HepG2 (cell line): Measurements from ENCODE around the gene ADGRG4.

ENCODE experiments used
- ARID5B ChIP-seq: IDR thresholded peaks from 2 replicates; pipeline ENCODE4 v1.4.0; 2020; ENCODE audit warnings: mild to moderate bottlenecking, missing genetic modification reagents
- CEBPZ ChIP-seq: IDR thresholded peaks from 2 replicates; pipeline ENCODE4 v1.6.1; 2012; ENCODE audit warnings: low read length, improper control_type of control experiment
- EP300 ChIP-seq, 3 experiments: sonication (generic) in 1 of 3; formaldehyde crosslinking in 1 of 3; IDR thresholded peaks; 2 replicates each; pipeline versions ENCODE4 v1.5.1 to v1.6.1; 2011 to 2020; ENCODE audit warnings: low read depth in 2 of 3, low read length in 2 of 3, borderline replicate concordance in 1 of 3, improper control_type of control experiment in 1 of 3, mild to moderate bottlenecking in 1 of 3, missing genetic modification reagents in 1 of 3, moderate library complexity in 1 of 3
- HOXA7 ChIP-seq: sonication (generic); formaldehyde crosslinking; IDR thresholded peaks from 2 replicates; pipeline ENCODE4 v1.8.1; 2022; ENCODE audit warnings: mild to moderate bottlenecking, missing genetic modification reagents, moderate library complexity
- POLR2A ChIP-seq, 2 experiments: IDR thresholded peaks; 2 replicates each; pipeline ENCODE4 v1.6.1; 2011; ENCODE audit warnings: low read depth in 2 of 2, low read length in 2 of 2, mild to moderate bottlenecking in 1 of 2, moderate library complexity in 1 of 2; ENCODE audit not compliant: insufficient read depth in 1 of 2
- RBFOX2 ChIP-seq: fragments of 200-400 bp; formaldehyde crosslinking; IDR thresholded peaks from 2 replicates; pipeline ENCODE4 v1.6.1; 2017; ENCODE audit warnings: low read depth, mild to moderate bottlenecking, low read length
- ZNF317 ChIP-seq: sonication (generic); formaldehyde crosslinking; IDR thresholded peaks from 2 replicates; pipeline ENCODE4 v1.5.0; 2020; ENCODE audit warnings: mild to moderate bottlenecking, missing genetic modification reagents
- ZNF687 ChIP-seq: sonication (generic); formaldehyde crosslinking; IDR thresholded peaks from 2 replicates; pipeline ENCODE4 v1.5.1; 2020; ENCODE audit warnings: mild to moderate bottlenecking, missing genetic modification reagents, moderate library complexity
- ZNF776 ChIP-seq: sonication (generic); formaldehyde crosslinking; IDR thresholded peaks from 2 replicates; pipeline ENCODE4 v1.4.0; 2020; ENCODE audit warnings: mild to moderate bottlenecking, missing genetic modification reagents
- TF ChIP-seq, protein P1 (sequence below): sonication (generic); formaldehyde crosslinking; IDR thresholded peaks from 2 replicates; pipeline ENCODE4 v1.5.0; 2020; ENCODE audit warnings: mild to moderate bottlenecking, missing genetic modification reagents, moderate library complexity
- TF ChIP-seq, protein P2 (sequence below): sonication (generic); formaldehyde crosslinking; IDR thresholded peaks from one replicate; pipeline ENCODE4 v1.5.1; 2020; ENCODE audit warnings: mild to moderate bottlenecking, missing genetic modification reagents; ENCODE audit errors: not compliant biosample characterization

GRCh38 chrX:136446208-136446607, 145.4 kb downstream of the ADGRG4 start:
- TF ChIP-seq, protein P1, sequence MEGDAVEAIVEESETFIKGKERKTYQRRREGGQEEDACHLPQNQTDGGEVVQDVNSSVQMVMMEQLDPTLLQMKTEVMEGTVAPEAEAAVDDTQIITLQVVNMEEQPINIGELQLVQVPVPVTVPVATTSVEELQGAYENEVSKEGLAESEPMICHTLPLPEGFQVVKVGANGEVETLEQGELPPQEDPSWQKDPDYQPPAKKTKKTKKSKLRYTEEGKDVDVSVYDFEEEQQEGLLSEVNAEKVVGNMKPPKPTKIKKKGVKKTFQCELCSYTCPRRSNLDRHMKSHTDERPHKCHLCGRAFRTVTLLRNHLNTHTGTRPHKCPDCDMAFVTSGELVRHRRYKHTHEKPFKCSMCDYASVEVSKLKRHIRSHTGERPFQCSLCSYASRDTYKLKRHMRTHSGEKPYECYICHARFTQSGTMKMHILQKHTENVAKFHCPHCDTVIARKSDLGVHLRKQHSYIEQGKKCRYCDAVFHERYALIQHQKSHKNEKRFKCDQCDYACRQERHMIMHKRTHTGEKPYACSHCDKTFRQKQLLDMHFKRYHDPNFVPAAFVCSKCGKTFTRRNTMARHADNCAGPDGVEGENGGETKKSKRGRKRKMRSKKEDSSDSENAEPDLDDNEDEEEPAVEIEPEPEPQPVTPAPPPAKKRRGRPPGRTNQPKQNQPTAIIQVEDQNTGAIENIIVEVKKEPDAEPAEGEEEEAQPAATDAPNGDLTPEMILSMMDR = no peak
- TF ChIP-seq ARID5B (CRISPR knock-in tag) (no peak), EP300 (IDR thresholded peaks at IDR 0.05; ENCODE audit: low read depth in 2 of 2, low read length in 2 of 2) (no peak), EP300 (CRISPR knock-in tag; IDR thresholded peaks at IDR 0.05; ENCODE audit: borderline replicate concordance) (no peak), ZNF687 (CRISPR knock-in tag) (no peak), ZNF776 (CRISPR knock-in tag) (no peak), RBFOX2 (no peak), ZNF317 (no peak), CEBPZ (no peak), POLR2A (IDR thresholded peaks at IDR 0.05; ENCODE audit: insufficient read depth in 1 of 2, low read depth in 2 of 2, low read length in 2 of 2) (no peak), HOXA7 (CRISPR knock-in tag) (no peak)
- TF ChIP-seq, protein P2, sequence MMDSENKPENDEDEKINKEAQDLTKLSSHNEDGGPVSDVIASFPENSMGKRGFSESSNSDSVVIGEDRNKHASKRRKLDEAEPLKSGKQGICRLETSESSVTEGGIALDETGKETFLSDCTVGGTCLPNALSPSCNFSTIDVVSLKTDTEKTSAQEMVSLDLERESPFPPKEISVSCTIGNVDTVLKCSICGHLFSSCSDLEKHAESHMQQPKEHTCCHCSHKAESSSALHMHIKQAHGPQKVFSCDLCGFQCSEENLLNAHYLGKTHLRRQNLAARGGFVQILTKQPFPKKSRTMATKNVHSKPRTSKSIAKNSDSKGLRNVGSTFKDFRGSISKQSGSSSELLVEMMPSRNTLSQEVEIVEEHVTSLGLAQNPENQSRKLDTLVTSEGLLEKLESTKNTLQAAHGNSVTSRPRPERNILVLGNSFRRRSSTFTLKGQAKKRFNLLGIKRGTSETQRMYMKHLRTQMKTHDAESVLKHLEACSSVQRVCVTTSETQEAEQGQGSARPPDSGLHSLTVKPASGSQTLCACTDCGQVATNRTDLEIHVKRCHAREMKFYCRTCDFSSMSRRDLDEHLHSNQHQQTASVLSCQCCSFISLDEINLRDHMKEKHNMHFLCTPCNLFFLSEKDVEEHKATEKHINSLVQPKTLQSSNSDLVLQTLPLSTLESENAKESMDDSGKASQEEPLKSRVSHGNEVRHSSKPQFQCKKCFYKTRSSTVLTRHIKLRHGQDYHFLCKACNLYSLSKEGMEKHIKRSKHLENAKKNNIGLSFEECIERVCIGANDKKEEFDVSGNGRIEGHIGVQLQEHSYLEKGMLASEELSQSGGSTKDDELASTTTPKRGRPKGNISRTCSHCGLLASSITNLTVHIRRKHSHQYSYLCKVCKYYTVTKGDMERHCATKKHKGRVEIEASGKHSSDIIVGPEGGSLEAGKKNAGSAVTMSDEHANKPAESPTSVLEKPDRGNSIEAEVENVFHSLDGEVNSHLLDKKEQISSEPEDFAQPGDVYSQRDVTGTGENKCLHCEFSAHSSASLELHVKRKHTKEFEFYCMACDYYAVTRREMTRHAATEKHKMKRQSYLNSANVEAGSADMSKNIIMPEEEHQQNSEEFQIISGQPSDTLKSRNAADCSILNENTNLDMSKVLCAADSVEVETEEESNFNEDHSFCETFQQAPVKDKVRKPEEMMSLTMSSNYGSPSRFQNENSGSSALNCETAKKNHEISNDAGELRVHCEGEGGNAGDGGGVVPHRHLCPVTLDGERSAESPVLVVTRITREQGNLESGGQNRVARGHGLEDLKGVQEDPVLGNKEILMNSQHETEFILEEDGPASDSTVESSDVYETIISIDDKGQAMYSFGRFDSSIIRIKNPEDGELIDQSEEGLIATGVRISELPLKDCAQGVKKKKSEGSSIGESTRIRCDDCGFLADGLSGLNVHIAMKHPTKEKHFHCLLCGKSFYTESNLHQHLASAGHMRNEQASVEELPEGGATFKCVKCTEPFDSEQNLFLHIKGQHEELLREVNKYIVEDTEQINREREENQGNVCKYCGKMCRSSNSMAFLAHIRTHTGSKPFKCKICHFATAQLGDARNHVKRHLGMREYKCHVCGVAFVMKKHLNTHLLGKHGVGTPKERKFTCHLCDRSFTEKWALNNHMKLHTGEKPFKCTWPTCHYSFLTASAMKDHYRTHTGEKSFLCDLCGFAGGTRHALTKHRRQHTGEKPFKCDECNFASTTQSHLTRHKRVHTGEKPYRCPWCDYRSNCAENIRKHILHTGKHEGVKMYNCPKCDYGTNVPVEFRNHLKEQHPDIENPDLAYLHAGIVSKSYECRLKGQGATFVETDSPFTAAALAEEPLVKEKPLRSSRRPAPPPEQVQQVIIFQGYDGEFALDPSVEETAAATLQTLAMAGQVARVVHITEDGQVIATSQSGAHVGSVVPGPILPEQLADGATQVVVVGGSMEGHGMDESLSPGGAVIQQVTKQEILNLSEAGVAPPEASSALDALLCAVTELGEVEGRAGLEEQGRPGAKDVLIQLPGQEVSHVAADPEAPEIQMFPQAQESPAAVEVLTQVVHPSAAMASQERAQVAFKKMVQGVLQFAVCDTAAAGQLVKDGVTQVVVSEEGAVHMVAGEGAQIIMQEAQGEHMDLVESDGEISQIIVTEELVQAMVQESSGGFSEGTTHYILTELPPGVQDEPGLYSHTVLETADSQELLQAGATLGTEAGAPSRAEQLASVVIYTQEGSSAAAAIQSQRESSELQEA (CRISPR knock-in tag) = no peak
